K562 (cell line): Measurements from ENCODE around the gene IRF8. TPM values are rescaled to one million over a fixed set of nuclear protein-coding genes. Genes with fewer than 3 reads are reported as not detected.
"Not testable (repeated sequence)": the region's sequence is repeated elsewhere in the genome, so short reads cannot be mapped to it uniquely, and the experiment has no call there.

Source experiments
- ATAC-seq: fragments of 200-7000 bp; cut with Tn5 transposase; 3 replicates; pipeline ENCODE4 v1.9.1; 2020; ENCODE audit warnings: moderate library complexity
- BruUV-seq: library from RNA; stranded (reverse); fragments of 400-500 nt; replicated peaks from 2 replicates; lab custom pipeline; 2021; lab: Mats Ljungman, UMichigan
- CTCF ChIA-PET: fragments of 300-600 bp; formaldehyde crosslinking; extraction: SDS; loops from one replicate; lab custom pipeline; 2021; ENCODE audit warnings: low intra/inter-chr PET ratio; lab: Yijun Ruan, JAX
- POLR2A ChIA-PET: fragments of 300-600, 350-650 bp; sonication (Branson Sonifier 250); formaldehyde crosslinking; extraction: SDS; loops from one replicate; lab custom pipeline; 2021; ENCODE audit warnings: antibody characterized with exemption, inconsistent platforms; lab: Yijun Ruan, JAX
- DNase-seq, 4 experiments: peaks; one replicate each; pipeline versions ENCODE4 v3.0.0 to v3.0.0-alpha.2; 2011 to 2018; ENCODE audit warnings: low spot score in 3 of 4, mixed read lengths in 3 of 4; ENCODE audit errors: extremely low read depth in 1 of 4
- FAIRE-seq: peaks from 2 replicates; lab custom pipeline; 2011; peaks lifted over from hg19 to GRCh38; lab: Jason Lieb, UNC
- H2AFZ ChIP-seq: 2 replicates; pipeline ENCODE4 v1.6.0; 2011; ENCODE audit warnings: low read depth, low read length, control low read depth, inconsistent platforms
- H3K27ac ChIP-seq: fragments of 200-600 bp; 3 replicates; pipeline ENCODE4 v1.8.0; 2011; ENCODE audit warnings: low read depth, mild to moderate bottlenecking, control low read depth, inconsistent platforms, low read length, moderate library complexity, mixed read lengths; ENCODE audit errors: extremely low read depth
- H3K27me3 ChIP-seq, 2 experiments: fragments of 300-600 bp in 1 of 2; 2 replicates in 1 of 2; 3 replicates in 1 of 2; pipeline versions ENCODE4 v1.6.0 to v1.8.0; 2011; ENCODE audit warnings: inconsistent platforms in 2 of 2, low read length in 2 of 2, mild to moderate bottlenecking in 1 of 2, mixed read lengths in 1 of 2, moderate library complexity in 1 of 2; ENCODE audit not compliant: control insufficient read depth in 2 of 2, insufficient read depth in 2 of 2
- H3K36me3 ChIP-seq: fragments of 300-600 bp; 3 replicates; pipeline ENCODE4 v1.8.0; 2011; ENCODE audit warnings: mild to moderate bottlenecking, low read length, inconsistent platforms; ENCODE audit not compliant: control insufficient read depth, insufficient read depth
- H3K4me1 ChIP-seq, 2 experiments: fragments of 200-600 bp in 1 of 2; replicated peaks in 1 of 2; 2 replicates in 1 of 2; 3 replicates in 1 of 2; pipeline versions ENCODE4 v1.5.1 to v1.8.0; 2011; ENCODE audit warnings: inconsistent platforms in 2 of 2, low read length in 2 of 2, mild to moderate bottlenecking in 1 of 2, mixed read lengths in 1 of 2, moderate library complexity in 1 of 2; ENCODE audit not compliant: control insufficient read depth in 2 of 2, insufficient read depth in 2 of 2
- H3K4me2 ChIP-seq: 2 replicates; pipeline ENCODE4 v1.6.1; 2011; ENCODE audit warnings: low read length, control low read depth, inconsistent platforms, mixed read lengths; ENCODE audit not compliant: insufficient read depth
- H3K4me3 ChIP-seq: fragments of 200-600 bp; sonication (generic), shearing (Covaris generic); 2 replicates; pipeline ENCODE4 v1.5.1; 2016; ENCODE audit warnings: control low read depth, inconsistent platforms
- H3K79me2 ChIP-seq: fragments of 200-600 bp; 3 replicates; pipeline ENCODE4 v1.8.0; 2011; ENCODE audit warnings: low read length, inconsistent platforms; ENCODE audit not compliant: control insufficient read depth, insufficient read depth
- H3K9ac ChIP-seq, 2 experiments: 2 replicates each; pipeline versions ENCODE4 v1.6.0 to v1.6.1; 2011; ENCODE audit warnings: low read depth in 2 of 2, low read length in 2 of 2, control low read depth in 1 of 2, inconsistent platforms in 1 of 2, mild to moderate bottlenecking in 1 of 2, mixed read lengths in 1 of 2; ENCODE audit not compliant: insufficient read depth in 1 of 2
- H3K9me1 ChIP-seq: one replicate; pipeline ENCODE4 v1.6.0; 2011; ENCODE audit warnings: inconsistent platforms, mild to moderate bottlenecking, low read length, moderate library complexity; ENCODE audit not compliant: control insufficient read depth, insufficient read depth
- H3K9me3 ChIP-seq: replicated peaks from 2 replicates; pipeline ENCODE4 v1.5.1; 2011; ENCODE audit warnings: low read depth, low read length, inconsistent platforms; ENCODE audit not compliant: control insufficient read depth, insufficient read depth
- H4K20me1 ChIP-seq: replicated peaks from 2 replicates; pipeline ENCODE4 v1.6.1; 2011; ENCODE audit warnings: low read length, inconsistent platforms, mixed read lengths; ENCODE audit not compliant: control insufficient read depth, insufficient read depth
- ATF6 ChIP-seq: sonication (generic); formaldehyde crosslinking; IDR thresholded peaks from 2 replicates; pipeline ENCODE4 v1.4.0; 2020; ENCODE audit warnings: mild to moderate bottlenecking, missing genetic modification reagents
- ESRRB ChIP-seq: fragments of 250-450 bp; sonication (Bioruptor Pico); IDR thresholded peaks from 2 replicates; pipeline ENCODE4 v1.5.0; 2020; ENCODE audit warnings: mild to moderate bottlenecking, moderate library complexity, borderline replicate concordance
- HSF4 ChIP-seq: fragments of 250-450 bp; sonication (Bioruptor Pico); IDR thresholded peaks from 2 replicates; pipeline ENCODE4 v2.1.2; 2022; ENCODE audit warnings: mild to moderate bottlenecking, moderate library complexity, borderline replicate concordance
- MLX ChIP-seq, 2 experiments: fragments of 450-650 bp in 1 of 2; sonication (generic) in 1 of 2; formaldehyde crosslinking; conservative IDR thresholded peaks; 2 replicates each; pipeline versions ENCODE4 v1.4.0 to v1.8.1; 2020 to 2022; ENCODE audit warnings: mild to moderate bottlenecking in 1 of 2, missing genetic modification reagents in 1 of 2
- MTA3 ChIP-seq: fragments of 450-650 bp; formaldehyde crosslinking; IDR thresholded peaks from 2 replicates; pipeline ENCODE4 v1.6.1; 2017; ENCODE audit warnings: mild to moderate bottlenecking, borderline replicate concordance
- PREB ChIP-seq: sonication (generic); formaldehyde crosslinking; IDR thresholded peaks from 2 replicates; pipeline ENCODE4 v1.8.1; 2023; ENCODE audit warnings: mild to moderate bottlenecking, missing genetic modification reagents
- SIN3B ChIP-seq: fragments of 450-650 bp; IDR thresholded peaks from 2 replicates; pipeline ENCODE4 v1.6.1; 2017; ENCODE audit warnings: low read depth, mild to moderate bottlenecking, moderate library complexity
- SIRT6 ChIP-seq: IDR thresholded peaks from one replicate; pipeline ENCODE4 v1.6.1; 2012; ENCODE audit warnings: low read depth, mild to moderate bottlenecking, control low read depth, inconsistent platforms, low read length, moderate library complexity
- TCF3 ChIP-seq: sonication (generic); formaldehyde crosslinking; IDR thresholded peaks from 2 replicates; pipeline ENCODE4 v1.4.0; 2020; ENCODE audit warnings: mild to moderate bottlenecking, missing genetic modification reagents
- ZNF589 ChIP-seq: fragments of 200-800 bp; sonication (Bioruptor generic); IDR thresholded peaks from 2 replicates; pipeline ENCODE4 v1.6.1; 2016; ENCODE audit warnings: low read depth, missing genetic modification characterization, missing compliant biosample characterization
- WGBS: fragments of 100-300 bp; shearing (Covaris generic); methylation state at CpG from one replicate; pipeline ENCODE4 v1.1.6; 2016; ENCODE audit warnings: low coverage, mixed read lengths; ENCODE audit not compliant: insufficient coverage; ENCODE audit errors: missing lambda C conversion rate; 5-methylcytosine and 5-hydroxymethylcytosine counted together
- in situ Hi-C: fragments of 300-500 bp; cut with MboI; formaldehyde crosslinking; loops from 4 replicates; pipeline ENCODE4 v1.15.0; 2018; ENCODE audit warnings: inconsistent platforms, mixed read lengths
- intact Hi-C: fragments of 100-400 bp; cut with micrococcal nuclease; formaldehyde crosslinking; loops from 2 replicates; pipeline ENCODE4 v1.14.2; 2022
- polyA plus RNA-seq, 8 experiments: library from polyadenylated mRNA; depleted of rRNA in 4 of 8; stranded (reverse) in 5 of 8; unstranded in 3 of 8; fragments of >200 nt; fragmentation: Nextera tagmentation in 2 of 8; fragmentation: Illumina TruSeq in 1 of 8; extraction: Ambion mirVana in 2 of 8; extraction: Trizol in 1 of 8; gene quantifications; 2 replicates each; pipeline versions ENCODE4 v1.2.1 to v1.2.3, GENCODE V29; 2011 to 2014; ENCODE audit warnings: inconsistent platforms in 1 of 8, missing spikeins in 1 of 8
- total RNA-seq, 7 experiments: library from RNA; depleted of rRNA in 6 of 7; stranded (reverse); fragments of >200 nt in 6 of 7; fragmentation: Illumina TruSeq in 2 of 7; extraction: Trizol in 2 of 7; gene quantifications; 2 replicates each; pipeline versions ENCODE4 v1.2.1 to v1.2.3, GENCODE V29; 2011 to 2021; ENCODE audit warnings: low replicate concordance in 1 of 7

Gene IRF8
- total and polyA plus RNA-seq, 9 of the 15 experiments (the other 6 are each of a cell fraction or from before 2014, with no cell fraction given): 0.01 to 0.98 TPM; not detected in 7

DNA sequence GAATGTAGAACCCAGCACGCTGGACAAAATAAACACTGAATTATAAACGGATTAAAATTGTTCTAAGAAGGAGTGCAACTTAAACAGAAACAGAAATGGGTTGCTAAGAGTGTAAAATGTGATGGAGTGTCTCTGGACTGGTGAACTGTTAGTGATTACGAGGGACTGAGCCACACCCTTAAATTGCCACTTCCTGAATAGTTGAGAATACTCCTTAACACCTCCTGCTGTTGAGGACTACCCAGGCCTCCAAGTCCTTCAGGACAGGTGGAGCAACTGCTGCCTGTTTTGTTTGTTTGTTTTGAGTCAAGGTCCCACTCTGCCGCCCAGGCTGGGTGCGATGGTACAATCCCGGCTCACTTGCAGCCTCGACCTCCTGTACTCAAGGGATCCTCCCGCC, 25.8 kb upstream of the IRF8 start (continued):
- TF ChIP-seq PREB (CRISPR knock-in tag): no peak

- POLR2A ChIA-PET: interaction anchor here (1.0 kb wide), 1 partner anchor 126 kb away, joined by 3 read pairs; no protein-coding TSS in a partner anchor
- FAIRE-seq, H3K4me2 ChIP-seq, CTCF ChIA-PET, H3K9ac ChIP-seq, H2AFZ ChIP-seq, H3K4me3 ChIP-seq, H4K20me1 ChIP-seq, in situ Hi-C loops, H3K27ac ChIP-seq, H3K36me3 ChIP-seq, H3K4me1 ChIP-seq, DNase-seq, BruUV-seq, H3K9me1 ChIP-seq, ATAC-seq, H3K79me2 ChIP-seq, intact Hi-C loops, H3K9me3 ChIP-seq: not testable (repeated sequence)
- 0% methylated on average over 4 of the region's 5 CpGs for WGBS
- H3K27me3 ChIP-seq: peaks cover 8 to 14% of the 10 kb centered on the region in 2 experiments; a peak in 4 of 5 replicates
These were observed 24.9 kb upstream of the IRF8 start for GRCh38 chr16:85874031-85874430.

DNA sequence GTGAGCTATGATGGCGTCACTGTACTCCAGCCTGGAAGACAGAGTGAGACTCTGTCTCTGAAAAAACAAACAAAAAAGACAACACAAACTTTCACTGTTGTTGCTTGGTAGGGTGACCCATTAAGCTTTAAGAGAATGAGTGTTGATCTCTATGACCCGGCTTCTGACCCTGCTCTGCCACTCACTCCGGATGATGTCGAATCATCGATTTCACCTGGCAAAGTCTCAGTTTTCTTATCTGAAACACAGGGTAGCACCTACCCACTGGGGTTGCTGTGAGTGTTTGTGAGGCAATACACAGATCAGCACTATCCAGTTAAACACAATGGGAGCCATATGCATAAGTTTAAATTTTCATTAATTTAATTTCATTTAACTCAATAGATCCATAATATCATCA, 20.6 kb upstream of the IRF8 start:
- no peaks in the 10 kb centered on the region for H3K79me2 ChIP-seq
- ChIA-PET CTCF (no interaction called here), POLR2A (interaction anchor here (0.5 kb wide), 1 partner anchor 155 kb away, joined by 3 read pairs; no protein-coding TSS in a partner anchor)
- no peak for ATAC-seq
- BruUV-seq: no TSS peak
- no peak overlapping the region for H3K4me3 ChIP-seq
- 0% methylated on average over 5 of the region's 5 CpGs for WGBS
- H3K4me2 ChIP-seq: no peak overlapping the region
- no peaks in the 10 kb centered on the region for H3K4me1 ChIP-seq
- H3K9me1 ChIP-seq: no peaks in the 10 kb centered on the region
- no peaks in the 10 kb centered on the region; the same call in 1 of the 2 replicates for H4K20me1 ChIP-seq
- no peak overlapping the region for H3K27ac ChIP-seq
- H3K9me3 ChIP-seq: no peaks in the 10 kb centered on the region
- no peak for FAIRE-seq
- DNase-seq: no peak
- intact Hi-C loops: no loop called here
- no peak overlapping the region for H2AFZ ChIP-seq
- H3K27me3 ChIP-seq: peaks cover 10% of the 10 kb centered on the region in 2 experiments; a peak in 3 of 5 replicates
- in situ Hi-C loops: no loop called here
- no peaks in the 10 kb centered on the region for H3K36me3 ChIP-seq
- no peak overlapping the region for H3K9ac ChIP-seq
- no peak for TF ChIP-seq MLX (CRISPR knock-in tag; conservative IDR thresholded peaks at IDR 0.05)
- TF ChIP-seq HSF4: no peak
- no peak for TF ChIP-seq ATF6 (CRISPR knock-in tag)
- no peak for TF ChIP-seq SIRT6
- TF ChIP-seq MTA3: no peak
- TF ChIP-seq TCF3 (CRISPR knock-in tag): no peak
- no peak for TF ChIP-seq ZNF589 (CRISPR knock-in tag)
- no peak for TF ChIP-seq ESRRB (CRISPR knock-in tag)
- no peak for TF ChIP-seq SIN3B
